CD4-positive, alpha-beta T cell (primary cell): ENCODE measurements around the gene FAM227A. TPM values are rescaled to one million over a fixed set of nuclear protein-coding genes. Genes with fewer than 3 reads are reported as not detected.
"Not testable (repeated sequence)": the region's sequence is repeated elsewhere in the genome, so short reads cannot be mapped to it uniquely, and the experiment has no call there.

Experiments used
- ATAC-seq: fragments of 200-7000 bp; cut with Tn5 transposase; one replicate; pipeline ENCODE4 v1.10.0; 2022; ENCODE audit warnings: mild to moderate bottlenecking; ENCODE audit not compliant: poor library complexity
- CTCF ChIA-PET: fragments of 350-600 bp; sonication (Branson Sonifier 250); formaldehyde crosslinking; loops from one replicate; lab custom pipeline; 2021; ENCODE audit warnings: antibody characterized with exemption, inconsistent platforms; lab: Charles Lee
- POLR2A ChIA-PET: fragments of 350-600 bp; sonication (Branson Sonifier 250); formaldehyde crosslinking; loops from one replicate; lab custom pipeline; 2021; ENCODE audit warnings: antibody characterized with exemption, inconsistent platforms; lab: Charles Lee
- DNase-seq, 14 experiments: peaks; one replicate each; pipeline ENCODE4 v3.0.0-alpha.2; 2013 to 2020; ENCODE audit warnings: mixed read lengths in 2 of 14
- H3K27ac ChIP-seq, 2 donors: one replicate each; pipeline versions ENCODE4 v1.5.1 to v1.7.0; 2013; ENCODE audit warnings: low read length in 2 of 2, low read depth in 1 of 2, mild to moderate bottlenecking in 1 of 2
- H3K27me3 ChIP-seq, 2 experiments: 1 replicate in 1 of 2; 2 replicates in 1 of 2; pipeline versions ENCODE4 v1.6.1 to v1.7.0; 2013; ENCODE audit warnings: low read length in 2 of 2, control low read depth in 1 of 2, mild to moderate bottlenecking in 1 of 2, moderate library complexity in 1 of 2; ENCODE audit not compliant: insufficient read depth in 2 of 2, control insufficient read depth in 1 of 2
- H3K36me3 ChIP-seq: one replicate; pipeline ENCODE4 v1.6.1; 2013; ENCODE audit warnings: low read length, control low read depth; ENCODE audit not compliant: insufficient read depth
- H3K4me1 ChIP-seq: one replicate; pipeline ENCODE4 v1.6.1; 2013; ENCODE audit warnings: low read length, control low read depth; ENCODE audit not compliant: insufficient read depth
- H3K4me3 ChIP-seq: one replicate; pipeline ENCODE4 v1.5.1; 2013; ENCODE audit warnings: mild to moderate bottlenecking, low read length, moderate library complexity
- H3K9me3 ChIP-seq, 2 experiments: 1 replicate in 1 of 2; 2 replicates in 1 of 2; pipeline versions ENCODE4 v1.6.1 to v1.7.0; 2013; ENCODE audit warnings: low read length in 2 of 2, mild to moderate bottlenecking in 2 of 2, control low read depth in 1 of 2, moderate library complexity in 1 of 2; ENCODE audit not compliant: control insufficient read depth in 1 of 2, insufficient read depth in 1 of 2
- H3K27ac Mint-ChIP-seq: one replicate; pipeline ENCODE4 v1.8.0; 2020; ENCODE audit warnings: mixed read lengths
- H3K27me3 Mint-ChIP-seq: one replicate; pipeline ENCODE4 v1.8.0; 2021; ENCODE audit warnings: mixed read lengths
- H3K36me3 Mint-ChIP-seq: one replicate; pipeline ENCODE4 v1.8.0; 2021; ENCODE audit warnings: low read depth, mixed read lengths
- H3K4me1 Mint-ChIP-seq: one replicate; pipeline ENCODE4 v1.8.0; 2021; ENCODE audit warnings: low read depth, mixed read lengths
- H3K4me3 Mint-ChIP-seq: one replicate; pipeline ENCODE4 v1.8.0; 2020; ENCODE audit warnings: mild to moderate bottlenecking, mixed read lengths
- H3K9me3 Mint-ChIP-seq: one replicate; pipeline ENCODE4 v1.8.0; 2020; ENCODE audit warnings: mixed read lengths
- CTCF ChIP-seq: fragments of 200-600 bp; IDR thresholded peaks from one replicate; pipeline ENCODE4 v1.8.0; 2022; ENCODE audit warnings: antibody characterized with exemption, mild to moderate bottlenecking
- intact Hi-C, 2 experiments: fragments of 100-400 bp; cut with DNase I in 1 of 2; cut with micrococcal nuclease in 1 of 2; formaldehyde crosslinking; loops; one replicate each; pipeline versions ENCODE4 v1.15.1 to v1.9.0; 2023 to 2025; cut with DNase I, micrococcal nuclease
- total RNA-seq, 174 experiments: library from RNA in 2 of 174; stranded (reverse) in 2 of 174; gene quantifications; one replicate each; pipeline ENCODE4 v1.2.3 and lab custom pipeline; 2021 to 2026

FAM227A gene
- total RNA-seq, 2 experiments from 2014 or later, result 0.34 to 0.91 TPM

GRCh38 chr22:38618682-38619081 is 37.5 kb downstream of the FAM227A start:
- peaks cover 0 to 3% of the 10 kb centered on the region in 2 experiments for H3K27me3 ChIP-seq
- H3K4me1 Mint-ChIP-seq, result no peaks in the 10 kb centered on the region
- no peak for TF ChIP-seq CTCF
- intact Hi-C loops, result no loop called here
- DNase-seq (no peak), ATAC-seq (no peak)
- no peak overlapping the region for H3K4me3 ChIP-seq
- no peaks in the 10 kb centered on the region for H3K36me3 Mint-ChIP-seq
- H3K27me3 Mint-ChIP-seq, result peaks cover 9% of the 10 kb centered on the region
- H3K27ac Mint-ChIP-seq, result no peak overlapping the region
- POLR2A ChIA-PET, result no interaction called here
- peaks cover 10 to 12% of the 10 kb centered on the region in 2 experiments for H3K9me3 ChIP-seq
- H3K36me3 ChIP-seq, result no peaks in the 10 kb centered on the region
- no peak overlapping the region for H3K4me3 Mint-ChIP-seq
- CTCF ChIA-PET, result no interaction called here
- H3K4me1 ChIP-seq, result no peaks in the 10 kb centered on the region
- peaks cover 4% of the 10 kb centered on the region for H3K9me3 Mint-ChIP-seq
- no peak overlapping the region for H3K27ac ChIP-seq

- H3K4me1 ChIP-seq, result no peaks in the 10 kb centered on the region
- no peak overlapping the region for H3K4me3 ChIP-seq
- Mint-ChIP-seq H3K27me3 (peaks cover 9% of the 10 kb centered on the region), H3K4me3 (no peak overlapping the region), H3K4me1 (no peaks in the 10 kb centered on the region), H3K9me3 (peaks cover 4% of the 10 kb centered on the region), H3K36me3 (no peaks in the 10 kb centered on the region), H3K27ac (no peak overlapping the region)
- no peak for ATAC-seq
- no peak for DNase-seq
- TF ChIP-seq CTCF, result no peak
- no peaks in the 10 kb centered on the region for H3K36me3 ChIP-seq
- ChIA-PET CTCF (no interaction called here), POLR2A (no interaction called here)
- H3K27ac ChIP-seq, result no peak overlapping the region
- peaks cover 0 to 3% of the 10 kb centered on the region in 2 experiments for H3K27me3 ChIP-seq
- intact Hi-C loops, result no loop called here
- H3K9me3 ChIP-seq, result peaks cover 10 to 12% of the 10 kb centered on the region in 2 experiments
Measured at GRCh38 chr22:38618258-38618657, 37.9 kb downstream of the FAM227A start.

GRCh38 chr22:38615064-38615405 is 41.2 kb downstream of the FAM227A start:
- H3K27ac ChIP-seq, ATAC-seq, H3K4me1 Mint-ChIP-seq, H3K4me1 ChIP-seq, H3K27me3 ChIP-seq, H3K4me3 Mint-ChIP-seq, H3K9me3 Mint-ChIP-seq, H3K36me3 Mint-ChIP-seq, POLR2A ChIA-PET, H3K27ac Mint-ChIP-seq, intact Hi-C loops, CTCF ChIA-PET, H3K36me3 ChIP-seq, H3K27me3 Mint-ChIP-seq, H3K4me3 ChIP-seq, DNase-seq: not testable (repeated sequence)
- H3K9me3 ChIP-seq, result peaks cover 10 to 12% of the 10 kb centered on the region in 2 experiments

GRCh38 chr22:38614332-38615063 is 41.7 kb downstream of the FAM227A start:
- H3K36me3 Mint-ChIP-seq, result no peaks in the 10 kb centered on the region
- Histone ChIP-seq H3K4me3 (no peak overlapping the region), H3K4me1 (no peaks in the 10 kb centered on the region), H3K27ac (no peak overlapping the region), H3K36me3 (no peaks in the 10 kb centered on the region), H3K9me3 (peaks cover 10 to 12% of the 10 kb centered on the region in 2 experiments), H3K27me3 (peaks cover 0 to 3% of the 10 kb centered on the region in 2 experiments)
- intact Hi-C loops, result no loop called here
- ATAC-seq, result no peak
- H3K27ac Mint-ChIP-seq, result no peak overlapping the region
- H3K27me3 Mint-ChIP-seq, result peaks cover 9% of the 10 kb centered on the region
- no peaks in the 10 kb centered on the region for H3K4me1 Mint-ChIP-seq
- ChIA-PET POLR2A (no interaction called here), CTCF (no interaction called here)
- H3K9me3 Mint-ChIP-seq, result peaks cover 4% of the 10 kb centered on the region
- no peak for DNase-seq
- no peak overlapping the region for H3K4me3 Mint-ChIP-seq
- TF ChIP-seq CTCF, result no peak
